ENCODE data around the gene NOS2. TPM values are rescaled to one million over a fixed set of nuclear protein-coding genes. Genes with fewer than 3 reads are reported as not detected.
"Not testable (repeated sequence)": the region's sequence is repeated elsewhere in the genome, so short reads cannot be mapped to it uniquely, and the experiment has no call there.

NOS2 gene
- total RNA-seq (2014; rRNA removed; shearing (Covaris generic)): 0.12 TPM in 1 of 2 replicates, not detected in the other

DNA sequence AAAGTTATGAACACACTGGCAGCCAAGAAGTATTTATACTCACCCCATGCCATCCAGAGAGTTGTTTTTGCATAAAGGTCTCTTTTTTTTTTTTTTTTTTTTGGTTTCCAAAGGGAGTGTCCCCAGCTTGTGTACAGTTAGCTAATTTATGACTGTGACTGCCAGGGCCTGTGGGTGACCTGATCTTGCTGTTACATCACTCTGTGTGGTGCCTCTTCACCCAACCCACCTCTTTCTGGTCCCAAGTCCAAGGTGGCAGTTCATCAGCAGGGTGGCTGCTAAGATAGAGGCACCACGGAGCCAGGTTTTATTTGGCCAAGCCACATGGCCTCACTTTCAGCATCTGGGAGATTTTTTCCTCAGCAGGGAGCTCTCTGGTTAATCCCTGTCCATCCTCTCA, at the start of gene NOS2:
Gene NOS2 (minus strand): TSS at position 8 of the 400 bp plus-strand sequence. CDS start 1,720 bp downstream, outside the sequence.
- DNase-seq (ENCODE audit: low spot score): peak; percentile 10

GRCh38 chr17:27849474-27850185, 49.3 kb upstream of the NOS2 start:
- no peak for DNase-seq (ENCODE audit: low spot score)

GRCh38 chr17:27848931-27849330, 48.6 kb upstream of the NOS2 start:
- DNase-seq (ENCODE audit: low spot score): no peak

- not testable (repeated sequence) for DNase-seq (ENCODE audit: low spot score)
Observed at GRCh38 chr17:27846808-27847307, 46.5 kb upstream of the NOS2 start.

DNA sequence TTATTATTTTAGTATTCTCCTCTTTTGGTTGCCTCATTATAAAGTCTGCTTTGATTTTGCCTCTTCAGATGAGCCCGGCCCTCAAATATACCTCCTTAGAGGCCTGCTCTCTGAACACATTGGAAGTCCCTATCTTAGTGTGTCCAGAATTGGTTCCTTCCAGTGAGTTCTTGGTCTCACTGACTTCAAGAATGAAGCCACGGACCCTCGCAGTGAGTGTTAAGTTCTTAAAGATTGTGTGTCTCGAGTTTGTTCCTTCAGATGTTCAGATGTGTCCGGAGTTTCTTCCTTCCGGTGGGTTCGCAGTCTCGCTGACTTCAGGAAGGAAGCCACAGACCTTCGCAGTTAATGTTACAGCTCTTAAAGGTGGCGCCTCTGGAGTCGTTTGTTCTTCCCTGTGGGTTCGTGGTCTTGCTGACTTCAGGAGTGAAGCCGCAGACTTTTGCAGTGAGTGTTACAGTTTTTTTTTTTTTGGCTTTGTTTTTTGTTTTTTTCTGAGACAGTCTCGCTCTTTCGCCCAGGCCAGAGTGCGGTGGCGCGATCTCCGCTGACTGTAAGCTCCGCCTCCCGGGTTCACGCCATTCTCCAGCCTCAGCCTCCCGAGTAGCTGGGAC, 45.8 kb upstream of the NOS2 start:
- no peak for DNase-seq (ENCODE audit: low spot score)

GRCh38 chr17:27845264-27846041, 45.1 kb upstream of the NOS2 start:
- DNase-seq (ENCODE audit: low spot score): no peak

DNA sequence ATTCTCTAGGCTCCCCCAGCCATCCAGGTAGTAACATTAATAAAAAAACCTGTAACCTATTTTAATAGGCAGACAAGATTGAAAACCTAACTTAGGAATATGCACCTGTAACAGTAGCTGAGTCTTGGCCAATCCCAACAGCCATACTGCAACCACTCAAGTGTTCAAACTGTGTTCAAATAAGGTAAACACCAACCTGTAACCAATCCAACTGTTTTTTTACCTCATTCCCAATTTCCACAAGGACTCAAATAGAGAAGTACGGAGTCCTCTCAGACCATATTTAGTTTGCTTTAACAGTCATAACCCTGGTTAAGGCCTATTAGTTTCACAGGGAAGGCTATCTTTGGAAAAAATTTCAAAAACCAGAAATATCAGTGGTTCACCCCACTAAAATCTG, 40.4 kb upstream of the NOS2 start:
- no peak for DNase-seq (ENCODE audit: low spot score)

- DNase-seq (ENCODE audit: low spot score): not testable (repeated sequence)
Observed at GRCh38 chr17:27840406-27840678, 40.0 kb upstream of the NOS2 start.

DNA sequence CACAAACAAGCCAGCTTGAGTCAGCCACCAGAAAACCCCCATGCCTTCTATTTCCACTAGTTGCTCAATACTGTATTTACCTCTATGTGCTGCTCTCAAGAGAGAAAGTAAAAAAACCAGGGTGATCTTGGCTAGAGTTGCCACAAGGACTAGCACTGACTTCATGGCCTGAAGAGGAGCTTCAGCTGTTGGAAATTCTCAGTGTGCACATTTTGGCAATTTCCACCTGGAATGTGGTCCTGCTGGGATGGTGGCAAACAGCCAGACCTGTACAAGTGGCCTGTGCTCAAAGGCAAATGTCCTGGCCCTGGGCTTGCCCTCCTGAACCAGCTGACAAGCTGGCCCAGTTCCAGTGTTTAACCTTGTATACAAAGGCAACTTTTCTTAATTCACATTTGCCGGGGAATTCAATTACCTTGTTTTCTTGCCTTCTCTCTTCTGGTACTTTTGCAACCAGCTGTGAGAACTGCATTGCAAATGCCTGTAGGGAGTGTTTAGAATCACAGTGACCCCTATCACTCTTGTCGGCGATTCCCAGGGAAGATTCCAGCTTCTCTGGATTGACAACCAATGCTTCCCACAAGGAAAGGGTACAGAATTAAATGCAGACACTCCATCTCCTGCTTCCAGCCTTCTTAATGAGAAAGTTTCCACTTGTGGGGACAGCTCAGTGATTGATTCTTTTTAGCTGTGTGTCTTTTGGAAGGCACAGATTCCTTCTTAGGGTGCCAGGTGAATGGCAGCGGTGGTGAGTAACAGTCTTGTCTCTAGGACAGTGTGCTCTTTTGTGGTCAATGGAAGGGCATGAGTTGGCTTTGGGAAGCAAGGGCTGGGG, 39.5 kb upstream of the NOS2 start:
- DNase-seq (ENCODE audit: low spot score): not testable (repeated sequence)

DNA sequence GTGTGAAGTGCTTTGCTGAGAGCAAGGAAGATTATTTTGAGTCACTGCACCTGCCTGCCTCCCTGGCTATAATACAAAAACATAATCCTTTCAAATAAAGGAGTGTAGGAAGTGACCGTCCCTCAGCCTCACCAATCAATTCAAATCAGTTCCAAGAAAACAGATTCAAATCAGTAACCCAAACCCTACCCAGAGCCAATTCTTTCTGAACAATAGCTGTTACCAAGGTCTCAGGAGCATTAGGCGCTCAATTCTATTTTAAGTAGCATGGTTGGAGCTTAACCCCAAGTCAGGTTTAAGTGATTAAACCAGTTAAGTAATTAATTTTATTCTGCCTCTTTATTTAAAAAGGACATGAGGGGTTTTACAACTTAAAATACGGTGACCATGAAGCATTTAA, 38.3 kb upstream of the NOS2 start:
- not testable (repeated sequence) for DNase-seq (ENCODE audit: low spot score)

DNA sequence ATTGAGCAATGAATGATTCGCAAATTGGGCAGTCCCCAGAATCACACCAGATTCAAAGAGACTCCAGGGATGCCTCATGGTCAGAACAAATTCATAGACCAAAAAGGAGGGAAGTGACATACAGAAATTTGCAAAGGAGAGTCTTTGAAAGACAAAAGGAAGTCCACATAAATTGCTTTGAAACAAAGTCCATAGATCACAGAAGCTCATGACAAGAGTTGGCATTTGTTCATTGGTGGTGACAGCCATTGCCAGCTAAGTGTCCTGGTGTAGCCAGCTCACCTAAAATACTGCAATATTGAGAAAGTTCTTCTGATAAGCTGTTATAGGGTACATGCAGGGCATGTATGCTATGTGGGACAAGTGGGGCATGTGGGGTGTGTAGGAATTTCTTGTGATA, 37.4 kb upstream of the NOS2 start:
- DNase-seq (ENCODE audit: low spot score): not testable (repeated sequence)

DNA sequence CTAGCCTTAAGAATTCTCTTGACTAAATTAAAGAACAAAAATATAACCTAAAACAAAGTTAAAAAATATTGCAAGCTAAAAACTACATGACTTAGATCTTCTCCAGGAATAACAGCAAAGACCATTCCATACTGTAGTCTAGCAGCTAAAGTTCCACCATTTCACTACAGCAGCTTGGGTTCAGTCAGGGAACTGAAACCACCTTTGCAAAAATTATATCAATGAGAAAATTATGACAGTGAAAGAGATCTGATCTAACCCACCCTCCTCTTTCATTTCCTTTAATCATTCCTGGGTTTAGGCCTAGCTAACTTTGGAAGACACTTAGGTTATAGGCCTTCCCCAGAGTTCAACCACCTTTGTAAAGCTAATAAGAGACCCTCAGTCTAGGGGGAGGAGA, 36.3 kb upstream of the NOS2 start:
- DNase-seq (ENCODE audit: low spot score): no peak

- DNase-seq (ENCODE audit: low spot score): no peak
Observed at GRCh38 chr17:27834571-27834970, 34.2 kb upstream of the NOS2 start.

DNA sequence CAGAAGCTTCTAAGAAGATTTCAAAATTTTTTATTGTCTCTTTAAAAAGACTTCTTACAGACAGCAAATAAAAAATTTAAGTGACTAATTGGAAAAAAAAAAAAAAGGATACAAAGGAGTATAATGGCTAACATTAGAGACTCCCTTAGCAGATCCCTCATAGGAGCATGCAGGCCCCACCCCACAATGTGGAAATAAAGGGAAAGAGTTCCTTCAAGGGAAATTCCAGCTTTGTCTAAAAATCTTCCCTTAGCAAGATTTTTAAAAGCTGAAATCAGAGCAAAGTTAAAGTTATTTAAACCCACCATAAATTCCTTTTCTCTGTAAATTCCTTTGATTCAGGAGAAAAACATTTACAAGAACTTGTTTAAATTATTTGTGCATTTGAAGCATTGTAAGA, 32.5 kb upstream of the NOS2 start:
- no peak for DNase-seq (ENCODE audit: low spot score)

DNA sequence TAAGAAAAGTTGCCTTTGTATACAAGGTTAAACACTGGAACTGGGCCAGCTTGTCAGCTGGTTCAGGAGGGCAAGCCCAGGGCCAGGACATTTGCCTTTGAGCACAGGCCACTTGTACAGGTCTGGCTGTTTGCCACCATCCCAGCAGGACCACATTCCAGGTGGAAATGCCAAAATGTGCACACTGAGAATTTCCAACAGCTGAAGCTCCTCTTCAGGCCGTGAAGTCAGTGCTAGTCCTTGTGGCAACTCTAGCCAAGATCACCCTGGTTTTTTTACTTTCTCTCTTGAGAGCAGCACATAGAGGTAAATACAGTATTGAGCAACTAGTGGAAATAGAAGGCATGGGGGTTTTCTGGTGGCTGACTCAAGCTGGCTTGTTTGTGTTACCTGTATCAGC, 29.6 kb upstream of the NOS2 start:
- not testable (repeated sequence) for DNase-seq (ENCODE audit: low spot score)

GRCh38 chr17:27829143-27829711, 28.9 kb upstream of the NOS2 start:
- DNase-seq (ENCODE audit: low spot score): not testable (repeated sequence)

- DNase-seq (ENCODE audit: low spot score): no peak
Observed at GRCh38 chr17:27825459-27825858, 25.1 kb upstream of the NOS2 start.

GRCh38 chr17:27824745-27825144, 24.4 kb upstream of the NOS2 start:
- no peak for DNase-seq (ENCODE audit: low spot score)

- DNase-seq (ENCODE audit: low spot score): no peak
Observed at GRCh38 chr17:27824176-27824715, 23.9 kb upstream of the NOS2 start.

DNA sequence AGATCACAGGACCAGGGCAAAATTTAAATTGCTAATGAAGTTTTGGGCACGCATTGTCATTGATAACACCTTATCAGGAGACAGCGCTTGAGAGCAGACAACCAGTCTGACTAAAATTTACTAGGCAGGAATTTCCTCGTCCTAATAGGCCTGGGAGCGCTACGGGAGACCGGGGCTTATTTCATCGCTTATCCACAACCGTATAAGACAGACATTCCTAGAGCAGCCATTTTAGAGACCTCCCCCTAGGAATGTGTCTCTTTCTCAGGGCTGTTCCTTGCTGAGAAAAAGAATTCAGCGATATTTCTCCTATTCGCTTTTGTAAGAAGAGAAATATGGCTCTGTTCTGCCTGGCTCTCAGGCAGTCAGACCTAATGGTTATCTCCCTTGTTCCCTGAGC, 21.8 kb upstream of the NOS2 start:
- DNase-seq (ENCODE audit: low spot score): not testable (repeated sequence)

DNA sequence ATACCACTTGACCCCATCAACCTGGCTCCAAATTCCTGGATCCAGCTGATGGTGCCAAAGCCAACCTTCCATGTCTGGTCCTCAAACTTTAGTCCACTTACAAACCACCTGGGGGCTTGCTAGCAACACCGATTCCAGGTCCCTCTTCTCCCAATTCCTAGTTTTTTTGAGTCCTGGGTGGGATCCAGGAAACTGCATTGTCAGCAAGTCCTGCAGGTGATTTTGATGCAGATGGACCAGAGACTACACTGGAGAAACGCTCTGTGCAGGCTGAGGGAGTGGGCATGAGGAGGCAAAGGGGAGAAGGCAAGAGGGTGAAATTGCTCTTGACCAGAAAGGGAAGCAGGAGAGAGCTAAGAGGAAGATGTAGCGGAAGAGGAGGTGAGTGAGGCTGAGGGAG, 21.0 kb upstream of the NOS2 start:
- DNase-seq (ENCODE audit: low spot score): no peak
